Measurements from ENCODE around the gene CS.

GRCh38 chr12:56326126-56326525 is 26.0 kb upstream of the CS start:
- TF ChIP-seq EZH2 (IDR thresholded peaks at IDR 0.05; ENCODE audit: borderline replicate concordance, low read length) (no peak), CTCF (conservative IDR thresholded peaks at IDR 0.05 in 1 of 2, IDR thresholded peaks at IDR 0.05 in 1 of 2; ENCODE audit: extremely low read depth in 1 of 2, insufficient read depth in 1 of 2, low read depth in 1 of 2, low read length in 2 of 2) (no peak)
